ENCODE data around the gene ENTPD2.
"Not testable (repeated sequence)": the region's sequence is repeated elsewhere in the genome, so short reads cannot be mapped to it uniquely, and the experiment has no call there.

Gene ENTPD2

GRCh38 chr9:137035937-137036336, 17.9 kb downstream of the ENTPD2 start:
- no peaks in the 10 kb centered on the region for H3K36me3 Mint-ChIP-seq (ENCODE audit: low read depth)
- no peak overlapping the region for H3K4me3 Mint-ChIP-seq
- no peak overlapping the region for H3K27ac Mint-ChIP-seq
- H3K27me3 Mint-ChIP-seq (ENCODE audit: low read depth): no peaks in the 10 kb centered on the region
- peaks cover 19% of the 10 kb centered on the region for H3K4me1 Mint-ChIP-seq (ENCODE audit: low read depth)
- DNase-seq (ENCODE audit: low spot score): no peak
- no peaks in the 10 kb centered on the region for H3K9me3 Mint-ChIP-seq

GRCh38 chr9:137035507-137035834, 18.4 kb downstream of the ENTPD2 start:
- peak overlapping the region; percentile 79 for H3K27ac Mint-ChIP-seq
- H3K9me3 Mint-ChIP-seq: no peaks in the 10 kb centered on the region
- H3K27me3 Mint-ChIP-seq (ENCODE audit: low read depth): no peaks in the 10 kb centered on the region
- peaks cover 24% of the 10 kb centered on the region for H3K4me1 Mint-ChIP-seq (ENCODE audit: low read depth)
- peak overlapping the region; percentile 72 for H3K4me3 Mint-ChIP-seq
- no peaks in the 10 kb centered on the region for H3K36me3 Mint-ChIP-seq (ENCODE audit: low read depth)
- no peak for DNase-seq (ENCODE audit: low spot score)

DNA sequence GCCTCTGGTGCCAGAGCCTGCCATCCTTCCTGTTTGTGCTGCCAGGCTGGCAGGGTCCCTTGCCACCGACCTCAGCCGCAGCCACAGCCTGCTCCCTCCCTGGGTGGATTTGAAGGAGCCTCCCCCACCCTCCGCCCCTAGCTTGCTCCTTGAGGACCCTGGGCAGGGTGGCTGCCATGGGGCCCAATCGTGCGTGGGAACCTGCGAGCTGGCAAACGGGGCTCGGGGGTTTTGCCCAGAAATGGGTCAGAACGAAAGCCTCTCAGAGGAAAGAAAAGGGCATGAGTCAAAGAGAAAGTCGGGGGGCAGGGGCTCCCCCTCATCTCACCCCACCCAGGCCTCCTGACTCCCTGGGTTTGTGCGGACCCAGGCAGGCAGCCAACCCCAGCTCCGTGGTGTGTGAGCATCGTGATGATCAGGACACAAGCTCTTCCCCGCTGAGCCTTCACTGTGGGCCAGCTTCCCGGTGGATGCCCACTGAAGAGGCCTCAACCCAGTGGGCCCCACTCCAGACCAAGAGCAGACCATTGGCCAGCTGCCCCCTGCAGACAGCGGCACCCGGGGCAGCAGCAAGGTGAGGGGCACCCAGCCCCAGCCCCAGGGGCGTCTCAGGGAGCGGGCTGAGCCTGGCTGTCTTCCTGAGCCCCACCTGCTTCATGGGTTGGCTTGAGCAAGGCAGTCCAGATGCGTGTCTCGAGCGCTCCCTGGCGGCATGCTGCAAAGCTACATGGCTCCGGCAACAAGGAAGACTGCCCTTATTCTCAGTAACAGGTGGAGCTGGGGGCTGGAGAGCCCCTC, 19.0 kb downstream of the ENTPD2 start:
- peak; percentile 80 for DNase-seq (ENCODE audit: low spot score)
- H3K9me3 Mint-ChIP-seq: no peaks in the 10 kb centered on the region
- peak overlapping the region; percentile 72 for H3K4me3 Mint-ChIP-seq
- peak overlapping the region; percentile 79 for H3K27ac Mint-ChIP-seq
- no peaks in the 10 kb centered on the region for H3K36me3 Mint-ChIP-seq (ENCODE audit: low read depth)
- no peaks in the 10 kb centered on the region for H3K27me3 Mint-ChIP-seq (ENCODE audit: low read depth)
- peaks cover 27% of the 10 kb centered on the region for H3K4me1 Mint-ChIP-seq (ENCODE audit: low read depth)

GRCh38 chr9:137034039-137034708, 19.7 kb downstream of the ENTPD2 start:
- Mint-ChIP-seq H3K4me3 (peak overlapping the region; percentile 72), H3K27me3 (ENCODE audit: low read depth) (no peaks in the 10 kb centered on the region), H3K27ac (peak overlapping the region; percentile 79)

DNA sequence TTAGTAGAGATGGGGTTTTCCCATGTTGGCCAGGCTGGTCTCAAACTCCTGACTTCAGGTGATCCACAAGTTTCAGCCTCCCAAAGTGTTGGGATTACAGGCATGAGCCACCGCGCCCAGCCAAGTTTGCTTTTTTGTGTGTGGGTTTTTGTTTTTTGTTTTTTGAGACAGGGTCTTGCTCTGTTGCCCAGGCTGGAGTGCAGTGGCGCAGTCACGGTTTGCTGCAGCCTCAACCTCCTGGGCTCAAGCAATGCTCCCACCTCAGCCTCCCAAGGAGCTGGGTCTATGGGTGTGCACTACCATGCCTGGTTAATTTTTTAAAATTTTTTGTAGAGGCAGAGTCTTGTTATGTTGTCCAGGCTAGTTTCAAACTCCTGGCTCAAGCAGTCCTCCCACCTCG, 20.4 kb downstream of the ENTPD2 start:
- not testable (repeated sequence) for H3K27me3 Mint-ChIP-seq (ENCODE audit: low read depth); DNase-seq (ENCODE audit: low spot score); H3K9me3 Mint-ChIP-seq; H3K36me3 Mint-ChIP-seq (ENCODE audit: low read depth); H3K4me3 Mint-ChIP-seq
- peaks cover 36% of the 10 kb centered on the region for H3K4me1 Mint-ChIP-seq (ENCODE audit: low read depth)
- H3K27ac Mint-ChIP-seq: peak overlapping the region; percentile 55

More at GRCh38 chr9:137034039-137034708, 19.7 kb downstream of the ENTPD2 start:
- Mint-ChIP-seq H3K36me3 (ENCODE audit: low read depth) (no peaks in the 10 kb centered on the region), H3K9me3 (no peaks in the 10 kb centered on the region), H3K4me1 (ENCODE audit: low read depth) (peaks cover 33% of the 10 kb centered on the region)
- DNase-seq (ENCODE audit: low spot score): no peak

DNA sequence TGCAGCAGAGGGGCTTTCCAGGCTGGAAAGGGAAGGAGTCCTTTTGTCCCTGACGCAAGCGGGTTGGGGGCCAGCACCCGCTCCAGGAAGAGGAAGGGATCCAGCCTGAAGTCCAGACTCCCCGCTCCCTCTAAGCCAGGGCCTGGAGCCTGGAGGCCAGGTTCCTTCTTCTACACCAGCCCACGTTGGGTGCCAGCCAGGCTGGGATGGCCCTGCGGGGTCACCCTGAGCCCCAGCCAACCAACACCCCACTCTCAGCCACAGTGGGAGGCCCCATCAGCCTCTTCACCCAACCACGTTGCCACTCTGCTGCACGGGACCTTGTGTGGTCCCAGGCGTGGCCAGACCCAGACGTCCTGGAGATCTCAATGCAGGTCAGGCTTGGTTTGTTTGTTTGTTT, 21.0 kb downstream of the ENTPD2 start:
- Mint-ChIP-seq H3K9me3 (no peaks in the 10 kb centered on the region), H3K27me3 (ENCODE audit: low read depth) (no peaks in the 10 kb centered on the region), H3K4me3 (no peak overlapping the region), H3K27ac (peak overlapping the region; percentile 35), H3K36me3 (ENCODE audit: low read depth) (no peaks in the 10 kb centered on the region), H3K4me1 (ENCODE audit: low read depth) (peaks cover 36% of the 10 kb centered on the region)
- no peak for DNase-seq (ENCODE audit: low spot score)

DNA sequence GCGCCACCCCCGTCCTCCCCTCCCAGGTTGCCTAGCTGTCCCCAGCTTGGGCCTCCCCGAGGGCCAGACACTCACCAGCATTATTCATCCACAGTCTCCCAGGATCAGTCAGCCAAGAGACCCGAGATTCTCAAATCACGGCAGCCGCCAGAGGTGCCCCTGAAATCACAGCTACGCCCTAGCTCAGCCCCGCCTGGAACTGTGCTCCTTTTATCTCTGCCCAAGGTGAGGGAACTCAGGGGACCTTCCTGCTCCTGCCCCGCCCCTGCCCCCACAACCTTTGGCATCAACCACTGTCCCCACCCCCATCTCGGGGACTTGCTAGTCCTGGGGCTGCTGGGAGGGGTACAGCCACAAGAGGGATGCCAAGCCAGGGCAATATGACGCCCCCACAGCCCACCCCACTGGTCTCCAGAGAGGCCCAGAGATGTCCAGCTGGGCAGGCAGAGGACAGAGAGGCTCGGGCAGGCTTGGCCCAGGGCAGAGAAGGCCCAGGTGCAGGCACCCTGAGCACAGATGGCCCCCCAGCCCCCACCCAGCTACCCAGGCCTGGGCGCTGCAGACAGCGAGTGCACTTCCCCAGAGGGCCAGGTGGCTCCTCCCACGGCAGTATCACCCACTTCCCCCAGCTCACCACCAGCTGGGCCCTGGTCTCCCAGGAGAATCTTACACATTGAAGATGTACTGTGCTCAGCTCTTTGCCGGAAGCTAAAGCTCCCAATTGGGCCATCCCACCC, 21.8 kb downstream of the ENTPD2 start, which contains the start of gene FUT7:
Gene FUT7 (minus strand): TSS at position 185 of the 737 bp plus-strand sequence. CDS start 97 bp downstream, at position 88.
- Mint-ChIP-seq H3K27ac (no peak within 1 kb of the TSS), H3K4me1 (ENCODE audit: low read depth) (peaks cover 36% of the 10 kb centered on the region), H3K4me3 (peak within 1 kb of the TSS; percentile 2)

GRCh38 chr9:137030538-137031527, 23.0 kb downstream of the ENTPD2 start:
- peak overlapping the region; percentile 67 for H3K27ac Mint-ChIP-seq
- H3K4me3 Mint-ChIP-seq: peak overlapping the region; percentile 50
- DNase-seq (ENCODE audit: low spot score): peak; percentile 49

More for the DNA sequence above, 21.8 kb downstream of the ENTPD2 start, which contains the start of gene FUT7:
- Mint-ChIP-seq H3K9me3 (no peaks in the 10 kb centered on the region), H3K27me3 (ENCODE audit: low read depth) (no peaks in the 10 kb centered on the region), H3K36me3 (ENCODE audit: low read depth) (no peaks in the 10 kb centered on the region)
- no peak for DNase-seq (ENCODE audit: low spot score)

DNA sequence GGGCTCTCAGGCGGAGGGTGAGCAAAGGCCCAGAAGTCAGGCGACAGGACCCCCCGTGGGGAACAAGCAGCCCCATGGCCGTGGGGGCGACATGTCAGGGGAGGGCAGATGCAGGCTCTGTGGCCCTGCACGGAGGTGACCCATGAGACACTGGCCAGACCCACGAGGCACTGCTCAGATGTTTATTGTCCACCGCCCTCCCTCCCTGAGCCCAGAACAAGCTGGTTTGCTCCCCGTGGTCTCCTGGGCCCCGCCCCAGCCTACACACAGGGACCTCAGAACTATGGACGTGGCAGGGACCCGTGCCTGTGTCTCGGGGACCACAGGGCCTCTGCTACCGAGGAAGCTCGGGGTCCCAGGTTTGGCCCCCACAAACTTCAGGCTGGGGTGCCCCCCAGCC, 23.9 kb downstream of the ENTPD2 start:
- no peak for DNase-seq (ENCODE audit: low spot score)
- H3K36me3 Mint-ChIP-seq (ENCODE audit: low read depth): no peaks in the 10 kb centered on the region
- no peak overlapping the region for H3K27ac Mint-ChIP-seq
- peaks cover 33% of the 10 kb centered on the region for H3K4me1 Mint-ChIP-seq (ENCODE audit: low read depth)
- no peaks in the 10 kb centered on the region for H3K27me3 Mint-ChIP-seq (ENCODE audit: low read depth)
- no peaks in the 10 kb centered on the region for H3K9me3 Mint-ChIP-seq
- peak overlapping the region; percentile 77 for H3K4me3 Mint-ChIP-seq

More at GRCh38 chr9:137030538-137031527, 23.0 kb downstream of the ENTPD2 start:
- H3K36me3 Mint-ChIP-seq (ENCODE audit: low read depth): no peaks in the 10 kb centered on the region
- H3K9me3 Mint-ChIP-seq: no peaks in the 10 kb centered on the region
- H3K4me1 Mint-ChIP-seq (ENCODE audit: low read depth): peaks cover 36% of the 10 kb centered on the region
- no peaks in the 10 kb centered on the region for H3K27me3 Mint-ChIP-seq (ENCODE audit: low read depth)

DNA sequence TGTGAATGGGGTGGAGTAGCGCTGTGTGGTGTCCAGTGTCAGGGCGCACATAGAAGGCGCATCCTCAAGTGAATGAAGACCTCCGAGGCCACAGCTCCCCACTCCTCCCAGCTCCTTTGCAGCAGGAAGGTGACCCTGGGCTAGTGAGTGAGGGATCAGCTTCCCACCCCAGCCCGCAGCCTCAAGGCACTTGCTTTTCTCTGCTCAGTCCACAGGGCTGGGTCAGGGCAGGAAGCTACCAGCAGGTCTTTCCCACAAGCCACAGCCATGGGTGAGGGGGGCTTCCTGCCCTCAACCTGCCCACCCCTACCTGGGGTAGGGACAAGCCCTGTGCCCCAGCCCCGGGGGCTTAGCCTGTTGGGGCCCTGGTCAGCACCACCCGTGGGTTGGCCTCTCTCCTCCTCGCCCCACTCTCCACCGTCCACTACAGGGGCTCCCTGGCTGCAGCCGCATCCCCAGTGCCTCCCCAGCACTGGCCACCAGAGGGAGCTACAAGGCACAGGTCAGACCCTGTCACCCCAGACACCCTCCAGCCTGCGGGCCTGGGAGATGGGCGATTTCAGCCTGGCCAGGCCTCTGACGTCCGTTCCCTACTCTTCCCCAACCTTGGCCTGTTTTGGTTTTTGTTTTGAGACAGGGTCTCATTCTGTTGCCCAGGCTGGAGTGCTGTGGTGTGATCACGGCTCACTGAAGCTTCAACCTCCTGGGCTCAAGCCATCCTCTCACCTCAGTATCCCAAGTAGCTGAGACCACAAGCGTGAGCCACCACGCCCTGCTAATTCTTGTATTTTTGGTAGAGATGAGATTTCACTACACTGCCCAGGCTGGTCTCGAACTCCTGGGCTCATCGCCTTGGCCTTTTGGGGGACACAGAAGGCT, 24.6 kb downstream of the ENTPD2 start:
- H3K27me3 Mint-ChIP-seq (ENCODE audit: low read depth): no peaks in the 10 kb centered on the region
- H3K4me1 Mint-ChIP-seq (ENCODE audit: low read depth): peaks cover 26% of the 10 kb centered on the region
- no peaks in the 10 kb centered on the region for H3K9me3 Mint-ChIP-seq
- H3K36me3 Mint-ChIP-seq (ENCODE audit: low read depth): no peaks in the 10 kb centered on the region
- peak overlapping the region; percentile 77 for H3K4me3 Mint-ChIP-seq
- peak overlapping the region; percentile 74 for H3K27ac Mint-ChIP-seq
- DNase-seq (ENCODE audit: low spot score): peak; percentile 69

- no peaks in the 10 kb centered on the region for H3K27me3 Mint-ChIP-seq (ENCODE audit: low read depth)
- H3K4me1 Mint-ChIP-seq (ENCODE audit: low read depth): peaks cover 22% of the 10 kb centered on the region
- H3K9me3 Mint-ChIP-seq: no peaks in the 10 kb centered on the region
- H3K27ac Mint-ChIP-seq: no peak overlapping the region
- no peaks in the 10 kb centered on the region for H3K36me3 Mint-ChIP-seq (ENCODE audit: low read depth)
- peak overlapping the region; percentile 74 for H3K4me3 Mint-ChIP-seq
- peak; percentile 78 for DNase-seq (ENCODE audit: low spot score)
These were observed 25.4 kb downstream of the ENTPD2 start for GRCh38 chr9:137028263-137029057.

Data from T-helper 2 cell treated with Interferon-gamma antibody and Interleukin-4, amounts not matched to agents 5 μg/mL and 100 μg/mL, for 36 hours (primary cell).